ENCODE results near the gene ZNF528.
A peak's percentile ranks its signal among the peaks of the same experiment; 100 is the strongest.

ZNF528 gene

GRCh38 chr19:52397310-52398080, at the start of gene ZNF528:
ZNF528 (plus strand) TSS chr19:52397849; CDS start chr19:52402014, 4,165 bp downstream.
- peak; percentile 89 for DNase-seq

GRCh38 chr19:52351512-52351911, 46.1 kb upstream of the ZNF528 start:
- DNase-seq: no peak

GRCh38 chr19:52366414-52366824, 31.2 kb upstream of the ZNF528 start:
- no peak for DNase-seq

GRCh38 chr19:52369559-52370340, 27.9 kb upstream of the ZNF528 start, which contains the start of gene ZNF880:
ZNF880 (plus strand) TSS chr19:52369923; CDS start chr19:52369966, 43 bp downstream.
- peak; percentile 51 for DNase-seq

GRCh38 chr19:52370341-52370710, 27.3 kb upstream of the ZNF528 start:
- no peak for DNase-seq

GRCh38 chr19:52391135-52391534, 6.5 kb upstream of the ZNF528 start:
- no peak for DNase-seq

GRCh38 chr19:52398081-52398441, 412 bp downstream of the ZNF528 start:
- no peak for DNase-seq

GRCh38 chr19:52410276-52410675, 12.6 kb downstream of the ZNF528 start:
- DNase-seq: no peak

GRCh38 chr19:52415711-52416110, 18.1 kb downstream of the ZNF528 start:
- DNase-seq: no peak

GRCh38 chr19:52428937-52429336, 31.3 kb downstream of the ZNF528 start, which contains the start of gene ZNF534:
ZNF534 (plus strand) TSS chr19:52429148; CDS start chr19:52431475, 2,327 bp downstream.
- no peak for DNase-seq

- no peak for DNase-seq
Observed at GRCh38 chr19:52442179-52442578, 44.5 kb downstream of the ZNF528 start.

- DNase-seq: no peak
Observed at GRCh38 chr19:52444506-52444905, 46.9 kb downstream of the ZNF528 start.

- no peak for DNase-seq
Observed at GRCh38 chr19:52451241-52451640, 53.6 kb downstream of the ZNF528 start.

GRCh38 chr19:52453324-52454094, 55.9 kb downstream of the ZNF528 start, which contains the start of gene ZNF578:
ZNF578 (plus strand) TSS chr19:52453553; CDS start chr19:52501846, 48,293 bp downstream.
- DNase-seq: peak; percentile 55

- DNase-seq: peak; percentile 10
Observed at GRCh38 chr19:52464798-52465470, 67.3 kb downstream of the ZNF528 start.

All from NCI-H1092 (cell line).